Inferior parietal cortex (tissue), 1 donor: ENCODE measurements around the gene GLOD5.

Source experiments
- DNase-seq: peaks from one replicate; pipeline ENCODE4 v3.0.0-alpha.2; 2016; ENCODE audit errors: extremely low spot score

GLOD5 gene

DNA sequence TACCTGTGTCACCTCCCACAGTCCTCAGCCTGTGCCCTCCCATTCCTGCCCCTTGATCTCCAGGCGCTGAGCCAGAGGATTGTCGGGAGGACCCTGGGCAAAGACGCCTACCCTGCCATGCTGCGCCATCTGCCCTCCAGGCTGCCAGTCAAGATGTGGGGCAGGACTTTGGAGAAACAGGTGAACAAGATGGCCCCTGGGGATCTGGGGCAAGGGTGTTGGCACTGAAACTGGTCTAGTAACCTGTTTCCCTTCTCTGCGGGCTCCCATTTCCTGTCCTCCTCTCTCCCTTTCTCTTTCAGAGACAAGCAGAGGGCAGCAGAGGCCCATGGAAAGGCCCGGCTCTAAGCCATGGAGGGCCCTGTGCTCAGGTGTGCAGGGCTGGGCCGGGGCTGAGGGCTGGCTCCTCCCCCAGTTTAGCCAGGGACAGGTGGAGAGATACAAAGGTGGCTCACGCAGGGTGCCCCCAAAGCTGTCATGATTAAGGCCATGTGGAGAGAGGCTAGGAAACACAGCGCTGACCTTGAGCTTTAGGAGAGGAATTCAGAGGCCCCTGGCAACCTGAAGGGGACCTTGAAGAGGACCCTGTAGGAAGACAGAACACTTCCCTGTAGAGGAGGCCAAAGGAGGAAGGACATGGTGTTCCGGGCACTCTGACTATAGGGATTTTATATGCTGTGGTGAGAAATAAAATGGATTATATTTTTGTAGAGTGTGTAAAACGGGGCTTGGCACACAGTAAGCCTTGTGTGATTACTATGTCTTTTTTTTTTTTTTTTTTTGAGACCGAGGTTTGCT, at the start of gene GLOD5:
TSS of gene GLOD5 (plus strand) at position 74 of the 798 bp plus-strand sequence. CDS start at position 118, 44 bp downstream.
- no peak for DNase-seq

DNA sequence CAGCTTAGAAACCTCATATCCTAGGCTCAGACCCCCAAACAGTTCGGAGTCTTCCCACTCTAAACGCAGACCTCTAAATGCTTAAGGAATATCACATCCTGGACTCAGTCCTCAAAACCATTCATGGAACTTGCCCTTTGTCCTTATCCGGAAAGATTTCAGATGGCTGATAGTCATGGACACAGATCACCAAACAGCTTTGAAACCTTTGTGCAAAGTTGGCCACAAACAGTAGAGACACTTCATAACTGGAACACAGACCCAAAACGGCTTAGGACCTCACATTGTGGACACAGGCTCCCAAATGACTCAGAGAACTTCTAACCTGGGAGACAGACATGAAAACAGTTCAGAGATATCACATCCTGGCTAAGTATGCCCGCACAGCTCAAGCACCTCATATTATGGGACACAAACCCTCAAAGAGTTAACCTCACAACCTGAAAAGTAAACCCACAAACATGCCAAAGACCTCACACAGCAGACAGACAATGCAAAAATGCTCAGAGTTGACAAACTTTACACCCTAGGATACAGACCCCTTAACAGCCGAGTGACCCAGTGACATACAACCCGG, 49.5 kb upstream of the GLOD5 start:
- DNase-seq = no peak

DNA sequence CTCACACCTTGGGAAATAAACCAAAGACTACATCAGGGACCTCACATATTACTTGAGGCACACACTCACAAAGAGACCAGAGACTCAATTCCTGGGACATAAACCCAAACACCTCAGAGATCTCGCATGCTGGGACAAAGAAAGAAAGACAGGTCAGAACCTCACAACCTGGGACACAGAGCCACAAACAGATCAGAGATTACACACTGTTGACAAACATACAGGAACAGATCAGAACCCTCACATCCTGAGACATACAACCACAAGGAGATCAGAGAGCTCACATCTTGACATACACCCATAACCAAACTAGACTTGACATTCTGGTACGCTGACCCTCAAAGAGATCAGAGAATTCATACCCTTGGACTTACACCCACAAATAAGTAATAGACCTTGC, 47.7 kb upstream of the GLOD5 start:
- no peak for DNase-seq

DNA sequence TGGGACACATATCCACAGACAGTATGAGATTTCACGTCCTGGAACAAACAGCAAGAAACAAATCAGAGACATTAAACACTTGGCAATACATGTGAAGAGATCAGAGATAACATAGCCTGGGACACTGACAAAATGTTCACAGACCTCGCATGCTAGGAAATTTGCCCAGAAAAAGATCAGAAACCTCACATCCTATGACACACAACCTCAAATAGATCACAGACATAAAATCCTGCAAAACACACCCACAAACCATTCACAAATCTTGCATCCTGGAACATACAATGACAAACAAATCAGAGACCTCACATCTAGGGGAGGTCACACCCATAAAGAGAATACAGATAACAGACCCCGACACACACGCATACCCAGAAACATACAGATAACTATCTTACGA, 47.0 kb upstream of the GLOD5 start:
- DNase-seq = no peak

DNA sequence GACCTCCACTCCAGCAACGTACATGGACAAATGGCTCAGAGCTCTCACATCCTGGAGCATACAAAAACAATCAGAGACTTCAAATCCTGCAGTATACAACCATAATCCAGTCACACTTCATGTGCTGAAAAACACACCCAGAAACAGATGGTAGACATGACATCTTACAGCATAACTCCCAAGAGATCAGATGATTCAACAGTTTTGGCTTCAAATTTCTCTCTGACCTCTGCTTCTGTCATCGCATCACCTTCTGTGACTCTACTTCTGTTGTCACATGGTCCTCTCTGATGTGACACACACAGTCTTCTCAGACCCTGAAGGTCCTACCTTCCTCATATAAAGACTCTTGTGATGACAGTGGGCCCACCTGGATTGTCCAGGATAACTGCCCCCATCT, 46.5 kb upstream of the GLOD5 start:
- no peak for DNase-seq

DNA sequence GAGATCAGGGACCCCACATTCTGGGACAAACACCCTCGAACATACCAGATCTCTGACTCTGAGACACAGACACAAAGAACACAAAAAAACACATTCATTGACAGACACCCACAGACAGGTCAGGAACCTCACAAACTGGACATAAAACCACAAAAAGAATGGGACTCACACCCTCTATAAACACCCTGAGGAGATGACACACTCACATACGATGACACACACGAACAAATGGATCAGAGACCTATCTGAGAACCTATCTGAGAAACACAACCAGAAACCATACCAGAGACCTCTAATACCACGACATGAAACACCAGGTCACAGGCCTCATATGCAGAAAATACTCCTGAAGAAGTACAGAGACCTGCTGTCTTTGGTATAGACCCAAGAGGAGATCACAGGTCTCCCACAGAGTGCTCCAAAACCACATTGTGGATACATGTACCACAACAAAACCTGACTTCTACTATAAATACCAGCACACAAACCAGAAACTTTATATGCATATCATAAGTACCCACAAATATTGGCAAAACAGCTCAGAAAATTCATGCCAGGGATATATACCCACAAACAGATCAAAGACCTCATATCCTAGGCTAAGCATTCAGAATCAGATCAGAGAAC, 45.6 kb upstream of the GLOD5 start:
- DNase-seq = no peak

DNA sequence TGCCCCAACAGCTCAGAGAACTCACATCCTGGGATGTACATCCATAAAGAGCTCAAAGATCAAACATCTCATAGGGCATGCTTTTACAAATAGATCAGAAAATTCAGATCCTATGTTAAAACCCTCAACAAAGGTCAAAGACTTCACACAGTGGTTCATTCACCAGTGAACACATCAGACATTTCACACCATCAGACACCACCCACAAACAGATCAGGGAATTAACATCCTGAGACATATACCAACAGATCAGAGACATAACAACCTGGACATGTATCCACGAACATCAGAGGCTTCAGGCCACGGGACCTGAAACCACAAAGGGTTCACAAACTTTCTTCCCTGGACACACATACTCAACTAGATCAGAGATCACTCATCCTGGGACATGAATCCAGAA, 41.6 kb upstream of the GLOD5 start:
- no peak for DNase-seq

DNA sequence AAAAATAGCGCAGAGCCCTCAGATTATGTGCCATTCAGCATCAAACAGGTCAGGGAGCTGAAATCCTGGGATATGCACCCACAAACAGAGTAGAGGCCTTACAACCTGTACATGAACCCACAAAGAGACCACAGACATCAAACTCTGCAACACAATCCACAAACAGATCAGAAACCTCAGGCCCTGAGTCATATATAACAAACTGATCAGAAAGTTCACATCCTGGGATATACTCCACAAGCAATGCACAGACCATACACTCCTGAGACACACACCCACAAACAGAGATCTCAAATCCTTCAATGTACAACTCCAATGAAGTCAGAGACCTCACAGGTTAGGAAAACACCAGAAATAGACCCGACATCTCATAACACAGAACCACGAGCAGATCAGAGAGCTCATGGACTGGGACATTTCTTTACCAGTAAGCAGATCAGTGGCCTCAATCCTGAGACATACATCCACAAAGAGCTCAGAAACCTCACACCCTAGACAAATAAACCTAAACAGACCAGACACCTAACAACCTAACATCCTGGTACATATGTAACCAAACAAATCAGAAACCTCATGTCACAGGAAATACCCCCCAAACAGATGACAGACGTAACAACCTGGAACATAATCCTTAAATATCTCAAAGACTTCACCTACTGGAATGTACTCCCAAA, 40.8 kb upstream of the GLOD5 start:
- DNase-seq = no peak

DNA sequence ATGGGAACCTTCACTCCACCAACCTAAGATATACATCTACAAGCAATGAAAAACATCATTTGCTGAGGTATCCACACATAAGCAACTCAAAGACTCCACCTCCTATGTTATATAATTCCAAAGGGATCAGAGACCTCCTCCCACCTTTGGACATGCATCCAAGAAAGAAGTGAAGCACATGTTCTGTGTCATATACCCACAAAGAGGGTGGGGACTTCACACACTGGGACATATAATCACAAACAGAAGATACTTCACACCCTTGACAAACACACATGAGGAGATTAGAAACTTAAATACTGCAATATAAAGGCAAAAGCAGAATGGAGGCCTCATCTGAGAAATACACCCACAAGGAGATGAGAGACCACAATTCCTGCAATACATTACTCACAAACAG, 39.6 kb upstream of the GLOD5 start:
- no peak for DNase-seq

DNA sequence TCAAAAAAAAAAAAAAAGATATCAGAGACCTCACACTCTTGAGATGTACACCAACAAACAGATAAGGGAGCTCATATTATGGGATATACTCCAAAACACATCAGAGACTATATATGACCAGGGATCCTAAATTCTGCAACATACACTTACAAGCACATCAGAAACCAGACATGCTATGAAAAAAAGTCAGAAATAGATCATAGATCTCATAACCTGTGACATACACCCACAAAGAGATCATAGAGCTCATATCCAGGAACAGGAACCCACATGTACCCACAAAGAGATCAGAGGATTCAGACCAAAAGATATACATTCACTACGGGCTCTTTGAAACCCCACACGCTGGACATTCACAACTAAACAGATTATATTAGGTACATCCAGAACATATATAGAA, 35.0 kb upstream of the GLOD5 start:
- no peak for DNase-seq

DNA sequence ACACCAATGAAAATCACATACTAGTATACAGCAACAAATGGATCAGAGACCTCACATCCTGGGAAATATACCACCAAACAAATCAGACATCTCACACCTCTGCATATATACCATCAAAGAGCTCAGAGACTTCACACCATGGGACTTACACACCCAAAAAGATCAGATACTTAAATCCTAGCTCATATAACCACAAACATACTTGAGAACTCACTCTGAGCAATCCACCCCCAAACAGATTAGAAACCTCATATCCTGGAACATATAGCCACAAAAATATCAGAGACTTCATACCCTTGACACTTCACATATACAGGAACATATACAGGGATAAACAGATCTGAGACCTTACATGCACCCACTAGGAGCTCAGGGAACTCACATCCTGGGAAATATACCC, 32.9 kb upstream of the GLOD5 start:
- DNase-seq = no peak

DNA sequence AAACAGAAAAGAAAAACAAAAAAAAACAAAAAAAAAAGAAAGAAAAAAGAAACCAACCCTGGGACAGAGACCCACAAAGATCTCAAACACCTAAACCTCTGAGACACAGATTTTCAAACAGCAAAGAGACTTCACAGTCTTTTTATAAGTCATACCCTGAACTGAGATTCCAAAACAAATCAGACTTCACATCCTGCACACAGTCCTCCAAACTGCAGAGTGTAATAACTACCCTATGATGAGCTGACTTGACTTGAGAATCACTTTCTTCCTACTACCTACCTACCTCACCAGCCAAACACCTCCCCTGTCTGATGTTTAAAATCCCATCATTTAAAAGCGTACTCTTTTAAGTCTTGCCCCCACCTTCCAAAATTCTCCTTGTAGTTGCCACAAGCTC, 25.2 kb upstream of the GLOD5 start:
- no peak for DNase-seq

DNA sequence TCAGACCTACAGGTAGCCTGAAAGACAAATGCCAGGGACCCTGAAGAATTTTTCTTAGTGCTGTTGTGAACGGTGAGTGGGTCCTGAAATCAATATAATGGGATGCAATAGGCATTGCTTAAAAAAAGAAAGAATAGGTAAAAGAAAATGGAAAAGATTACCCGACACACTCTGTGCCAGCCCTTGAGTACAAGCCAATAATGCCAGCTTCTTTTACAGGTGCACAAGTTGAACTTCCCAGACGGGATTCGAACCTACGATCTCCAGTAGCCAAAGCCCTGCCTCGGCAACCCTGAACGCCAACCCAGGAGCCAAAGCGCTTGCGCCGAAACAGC, 24.7 kb upstream of the GLOD5 start:
- no peak for DNase-seq

DNA sequence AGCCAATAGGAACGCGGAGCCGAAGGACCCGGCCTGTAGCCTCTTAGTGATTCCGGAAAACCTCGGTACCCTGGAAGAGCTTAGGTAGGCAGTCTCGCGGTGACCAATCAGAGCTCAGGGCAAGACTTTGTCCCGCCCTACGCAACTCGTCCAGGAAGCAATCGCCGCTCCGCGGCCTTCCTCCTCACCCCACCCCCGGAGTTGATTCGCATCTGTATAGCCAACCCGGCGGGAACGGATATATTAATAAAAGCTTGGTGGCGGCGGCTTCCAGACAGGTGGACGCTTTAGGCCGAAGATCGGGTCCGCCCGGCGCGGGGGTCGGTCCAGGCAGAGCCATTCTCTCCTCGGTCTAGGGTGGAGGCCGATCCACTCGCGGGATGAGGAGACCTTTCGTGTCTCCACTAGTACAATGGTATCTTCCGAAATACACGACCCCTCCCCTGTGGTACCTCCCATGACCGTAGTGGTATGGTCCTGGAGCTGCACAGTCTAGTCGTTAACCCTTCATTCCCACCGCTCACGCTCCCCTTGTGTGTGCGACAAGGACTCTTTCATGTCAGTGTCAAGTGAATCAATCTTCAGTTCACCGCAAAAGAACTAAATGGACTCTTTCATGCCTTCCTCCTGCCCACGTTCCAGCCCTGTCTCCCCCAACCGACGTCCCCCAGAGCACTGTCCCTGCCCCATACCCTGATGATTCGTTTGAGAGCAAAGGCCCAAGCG, 24.2 kb upstream of the GLOD5 start:
- DNase-seq = peak; percentile 93

DNA sequence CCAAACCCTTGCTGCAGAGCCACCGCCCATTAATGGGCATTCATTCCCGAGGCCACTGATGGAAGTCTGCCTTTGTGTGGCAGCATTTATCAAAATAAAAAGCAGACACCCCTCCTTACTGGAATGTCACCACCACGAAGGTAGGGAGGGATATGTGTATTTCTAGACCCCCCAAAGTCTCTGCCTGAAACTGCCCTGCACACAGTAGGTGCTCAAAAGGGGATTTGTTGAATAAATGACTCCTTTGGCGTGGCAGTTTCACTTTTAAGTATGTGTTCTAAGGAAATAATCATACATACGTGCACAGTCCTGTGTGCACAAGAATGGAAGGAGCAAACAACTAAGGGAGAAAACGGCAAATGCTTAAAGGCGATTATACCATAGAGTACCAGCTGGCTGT, 23.6 kb upstream of the GLOD5 start:
- peak; percentile 2 for DNase-seq

DNA sequence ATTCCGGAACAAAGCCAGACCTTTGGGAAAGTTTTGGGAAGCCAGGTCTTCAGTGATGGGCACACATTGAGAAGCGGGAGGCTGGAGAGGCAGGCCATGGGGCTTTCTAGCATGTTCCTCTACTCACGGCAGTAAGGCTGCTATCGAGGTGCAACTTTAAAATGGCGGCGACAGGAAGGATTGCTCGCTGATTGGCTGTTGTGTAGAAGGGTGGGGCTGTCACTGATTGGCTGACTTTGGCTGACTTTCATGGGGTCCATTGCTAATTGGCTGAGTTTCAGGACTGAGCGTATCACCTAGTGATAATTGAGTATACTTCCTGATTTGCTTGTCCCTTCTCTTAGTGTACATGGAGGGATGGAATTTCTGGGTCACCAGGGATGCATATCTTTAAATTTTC, 19.7 kb upstream of the GLOD5 start:
- DNase-seq = no peak

DNA sequence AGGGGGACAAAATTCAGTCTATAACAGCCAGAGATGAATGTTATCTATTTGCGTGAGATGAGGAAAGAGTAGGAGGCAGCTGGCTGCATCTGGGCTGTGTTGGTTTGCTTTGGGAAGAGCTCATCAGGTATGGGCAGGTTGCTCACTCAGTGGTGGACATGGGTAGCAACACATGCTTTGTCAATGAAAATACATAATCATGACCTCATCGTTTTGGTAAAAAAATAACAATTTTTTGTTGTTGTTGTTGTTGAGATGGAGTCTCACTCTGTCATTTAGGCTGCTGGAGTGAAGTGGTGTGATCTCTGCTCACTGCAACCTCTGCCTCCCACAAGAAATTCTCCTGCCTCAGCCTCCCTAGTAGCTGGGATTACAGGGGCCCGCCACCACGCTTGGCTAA, 16.3 kb upstream of the GLOD5 start:
- DNase-seq = no peak

DNA sequence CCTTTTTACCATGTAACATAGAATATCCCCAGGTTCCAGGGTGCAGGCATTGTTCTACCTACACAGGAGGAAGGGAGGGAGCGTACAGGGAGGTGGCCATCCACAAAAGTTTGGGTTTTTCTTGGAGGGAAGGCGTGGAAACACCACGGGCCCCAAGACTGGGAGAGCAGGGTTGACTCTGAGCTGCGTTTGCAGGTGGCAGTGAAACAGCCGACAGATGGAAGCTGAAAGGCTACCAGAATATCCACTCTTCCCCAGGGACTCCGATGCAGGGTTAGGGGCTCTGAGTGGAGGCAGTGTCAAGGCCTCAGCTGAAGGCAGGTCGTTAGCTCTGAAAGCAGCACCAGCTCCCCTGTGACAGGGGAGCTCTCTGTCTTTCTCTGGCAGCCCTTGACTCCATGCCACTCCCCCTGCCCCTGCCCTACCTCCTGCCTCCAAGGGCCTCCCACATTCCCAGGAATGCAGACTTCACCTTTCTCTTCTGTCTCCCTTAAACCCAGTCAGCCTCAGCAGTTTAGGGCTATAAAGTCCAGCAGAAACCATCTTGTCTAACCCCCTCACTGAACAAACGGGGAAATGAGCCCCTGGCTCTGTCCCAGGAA, 14.0 kb upstream of the GLOD5 start:
- no peak for DNase-seq

DNA sequence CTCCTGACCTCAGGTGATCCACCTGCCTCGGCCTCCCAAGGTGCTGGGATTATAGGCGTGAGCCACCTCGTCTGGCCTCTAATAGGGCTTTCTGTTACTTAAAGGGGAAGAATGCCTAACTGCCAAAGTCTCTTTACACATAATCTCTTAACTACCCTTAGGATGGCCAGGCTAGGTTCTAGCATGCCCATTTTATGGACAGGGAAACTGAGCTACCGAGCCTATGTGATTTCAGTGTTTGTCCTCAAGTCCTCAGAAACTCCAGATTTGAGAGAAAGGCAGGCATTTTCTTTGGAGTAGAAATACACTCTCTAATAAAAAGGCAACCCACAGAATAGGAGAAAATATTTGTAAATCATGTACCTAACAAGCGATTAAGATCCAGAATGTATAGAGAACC, 12.4 kb upstream of the GLOD5 start:
- DNase-seq = no peak

DNA sequence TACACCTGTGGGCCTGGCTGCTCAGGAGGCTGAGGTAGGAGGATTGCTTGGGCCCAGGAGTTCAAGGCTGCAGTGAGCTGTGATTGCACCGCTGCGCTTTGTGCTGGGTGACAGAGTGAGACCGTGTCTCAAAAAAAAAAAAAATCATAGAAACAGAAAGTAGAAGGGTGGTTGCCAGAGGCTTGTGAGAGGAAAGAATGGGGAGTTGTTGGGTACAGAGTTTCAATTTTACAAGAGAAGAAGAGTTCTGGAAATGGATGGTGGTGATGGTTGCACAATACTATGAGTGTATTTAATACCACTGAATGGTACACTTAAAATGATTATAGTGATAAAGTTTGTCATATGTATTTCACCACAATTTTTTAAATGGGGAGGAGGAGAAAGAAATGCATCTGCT, 10.2 kb upstream of the GLOD5 start:
- no peak for DNase-seq

DNA sequence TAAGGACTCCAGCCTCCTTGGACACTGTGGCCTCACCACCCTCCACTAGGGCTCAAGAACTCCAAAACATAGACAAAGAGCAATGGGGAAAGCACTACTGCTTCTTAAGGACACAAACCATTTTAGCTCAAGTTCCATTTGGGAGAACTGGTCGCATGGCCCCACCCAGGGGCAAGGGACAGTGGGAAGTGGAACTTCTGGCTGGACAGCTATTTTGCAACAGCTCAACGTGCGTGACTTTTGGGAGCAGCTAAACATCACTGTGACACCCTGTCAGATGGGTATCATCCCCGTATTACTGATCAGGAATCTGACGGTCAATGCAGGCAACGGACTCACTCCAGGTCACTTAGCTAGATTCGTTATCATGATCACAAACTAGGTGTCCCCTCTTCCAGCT, 9.0 kb upstream of the GLOD5 start:
- DNase-seq = no peak

DNA sequence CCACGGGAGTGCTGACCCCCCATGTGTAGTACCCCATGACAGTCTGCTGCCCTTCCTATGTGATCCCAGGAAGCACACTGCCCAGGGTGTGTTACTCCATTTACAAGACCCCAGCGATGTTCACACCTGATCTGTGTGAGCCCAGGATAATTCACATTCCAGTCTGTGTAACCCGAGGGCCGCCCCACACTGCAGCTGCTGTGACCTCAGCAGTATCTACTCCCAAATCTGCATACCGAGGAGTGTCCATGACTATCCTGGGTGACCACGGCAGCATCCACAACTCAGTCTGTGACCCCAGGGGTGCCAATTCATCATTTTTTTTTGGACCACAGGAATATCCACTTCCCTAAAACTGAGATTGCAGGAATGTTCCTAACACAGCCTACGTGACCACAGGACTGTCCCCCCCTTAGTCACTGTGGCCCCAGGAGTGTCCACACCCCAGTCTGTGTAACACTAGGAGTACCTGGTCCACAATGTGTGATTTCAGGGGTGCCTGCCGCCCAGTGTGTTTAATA, 7.8 kb upstream of the GLOD5 start:
- no peak for DNase-seq
